K562 (cell line): ENCODE data around the gene UBXN10.

ENCODE experiments used
- CREM ChIP-seq: IDR thresholded peaks from 2 replicates; pipeline ENCODE4 v1.6.1; 2014; ENCODE audit warnings: antibody characterized with exemption, low read depth
- E2F4 ChIP-seq: sonication (generic); formaldehyde crosslinking; IDR thresholded peaks from 2 replicates; pipeline ENCODE4 v1.8.0; 2022; ENCODE audit warnings: mild to moderate bottlenecking, low read depth, missing genetic modification reagents
- HDAC2 ChIP-seq: fragments of 450-650 bp; IDR thresholded peaks from 2 replicates; pipeline ENCODE4 v1.6.1; 2016; ENCODE audit warnings: mild to moderate bottlenecking
- KLF16 ChIP-seq: IDR thresholded peaks from 2 replicates; pipeline ENCODE4 v1.6.1; 2016; ENCODE audit warnings: antibody characterized with exemption
- MAFK ChIP-seq: IDR thresholded peaks from 2 replicates; pipeline ENCODE4 v1.6.1; 2011; ENCODE audit warnings: low read length, improper control_type of control experiment
- MED1 ChIP-seq: sonication (generic); formaldehyde crosslinking; IDR thresholded peaks from 2 replicates; pipeline ENCODE4 v1.8.1; 2023; ENCODE audit warnings: missing genetic modification reagents, borderline replicate concordance
- NR2C2 ChIP-seq, 2 experiments: fragments of 200-800 bp in 1 of 2; sonication (Bioruptor generic) in 1 of 2; sonication (generic) in 1 of 2; formaldehyde crosslinking in 1 of 2; IDR thresholded peaks; 2 replicates each; pipeline versions ENCODE4 v1.6.1 to v1.8.0; 2016 to 2022; ENCODE audit warnings: mild to moderate bottlenecking in 1 of 2, missing compliant biosample characterization in 1 of 2, missing genetic modification characterization in 1 of 2, missing genetic modification reagents in 1 of 2
- RAD21 ChIP-seq, 2 experiments: fragments of 250-450 bp in 1 of 2; fragments of 450-650 bp in 1 of 2; sonication (Bioruptor Pico) in 1 of 2; formaldehyde crosslinking in 1 of 2; IDR thresholded peaks in 1 of 2; conservative IDR thresholded peaks in 1 of 2; 2 replicates each; pipeline versions ENCODE4 v1.4.0 to v1.8.0; 2020 to 2022; ENCODE audit warnings: mild to moderate bottlenecking in 2 of 2, moderate library complexity in 1 of 2
- SRF ChIP-seq, 2 experiments: fragments of 250-450, 450-650 bp in 1 of 2; sonication (Bioruptor Pico) in 1 of 2; sonication (generic) in 1 of 2; formaldehyde crosslinking; IDR thresholded peaks; 2 replicates each; pipeline versions ENCODE4 v1.5.0 to v1.5.1; 2020 to 2022; ENCODE audit warnings: mild to moderate bottlenecking in 1 of 2, missing genetic modification reagents in 1 of 2
- ZNF354B ChIP-seq: fragments of 250-450 bp; sonication (Bioruptor Pico); IDR thresholded peaks from 2 replicates; pipeline ENCODE4 v1.4.0; 2020
- ZNF589 ChIP-seq: fragments of 200-800 bp; sonication (Bioruptor generic); IDR thresholded peaks from 2 replicates; pipeline ENCODE4 v1.6.1; 2016; ENCODE audit warnings: low read depth, missing genetic modification characterization, missing compliant biosample characterization
- TF ChIP-seq, protein P1 (sequence below), 3 experiments: IDR thresholded peaks in 2 of 3; conservative IDR thresholded peaks in 1 of 3; 2 replicates each; pipeline ENCODE4 v1.5.1; 2011 to 2012; ENCODE audit warnings: low read length in 3 of 3, mild to moderate bottlenecking in 3 of 3, control low read depth in 2 of 3, improper control_type of control experiment in 1 of 3, inconsistent platforms in 1 of 3, low read depth in 1 of 3, mixed read lengths in 1 of 3, moderate library complexity in 1 of 3; ENCODE audit not compliant: insufficient read depth in 2 of 3
- TF ChIP-seq, protein P2 (sequence below), 3 experiments: fragments of 200-800 bp in 1 of 3; sonication (Bioruptor generic) in 1 of 3; sonication (generic) in 1 of 3; formaldehyde crosslinking in 1 of 3; IDR thresholded peaks; 2 replicates each; pipeline versions ENCODE4 v1.6.1 to v1.8.0; 2016 to 2022; ENCODE audit warnings: mild to moderate bottlenecking in 2 of 3, missing compliant biosample characterization in 2 of 3, missing genetic modification characterization in 2 of 3, missing genetic modification reagents in 1 of 3

DNA sequence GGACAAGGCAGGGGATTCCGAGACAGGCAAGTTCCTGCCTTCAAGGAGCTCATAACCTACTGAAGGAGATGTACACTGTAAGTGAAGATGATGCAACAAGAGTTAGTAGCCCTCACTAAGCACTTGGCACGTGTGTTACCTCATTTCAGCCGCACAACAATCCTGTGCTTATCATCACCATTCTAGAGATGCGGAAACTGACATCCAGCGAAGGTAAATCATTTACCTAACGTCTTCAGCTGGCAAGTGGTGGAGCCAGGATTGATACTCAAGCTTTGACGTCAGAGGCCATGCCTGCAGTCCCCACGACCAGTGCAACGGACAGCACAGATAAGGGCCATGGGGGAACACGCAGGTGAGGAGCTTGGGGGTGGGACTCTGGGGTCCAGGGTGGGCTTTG, 2.9 kb upstream of the UBXN10 start:
- TF ChIP-seq ZNF589 (CRISPR knock-in tag) = no peak
- no peak for TF ChIP-seq NR2C2 (CRISPR knock-in tag; IDR thresholded peaks at IDR 0.05)
- TF ChIP-seq NR2C2 (tag; IDR thresholded peaks at IDR 0.05) = no peak
- no peak for TF ChIP-seq MAFK
- no peak for TF ChIP-seq MED1 (CRISPR knock-in tag)
- no peak for TF ChIP-seq HDAC2
- TF ChIP-seq RAD21 (CRISPR knock-in tag; conservative IDR thresholded peaks at IDR 0.05 in 1 of 2, IDR thresholded peaks at IDR 0.05 in 1 of 2) = no peak
- no peak for TF ChIP-seq E2F4 (CRISPR knock-in tag)
- TF ChIP-seq, protein P1, sequence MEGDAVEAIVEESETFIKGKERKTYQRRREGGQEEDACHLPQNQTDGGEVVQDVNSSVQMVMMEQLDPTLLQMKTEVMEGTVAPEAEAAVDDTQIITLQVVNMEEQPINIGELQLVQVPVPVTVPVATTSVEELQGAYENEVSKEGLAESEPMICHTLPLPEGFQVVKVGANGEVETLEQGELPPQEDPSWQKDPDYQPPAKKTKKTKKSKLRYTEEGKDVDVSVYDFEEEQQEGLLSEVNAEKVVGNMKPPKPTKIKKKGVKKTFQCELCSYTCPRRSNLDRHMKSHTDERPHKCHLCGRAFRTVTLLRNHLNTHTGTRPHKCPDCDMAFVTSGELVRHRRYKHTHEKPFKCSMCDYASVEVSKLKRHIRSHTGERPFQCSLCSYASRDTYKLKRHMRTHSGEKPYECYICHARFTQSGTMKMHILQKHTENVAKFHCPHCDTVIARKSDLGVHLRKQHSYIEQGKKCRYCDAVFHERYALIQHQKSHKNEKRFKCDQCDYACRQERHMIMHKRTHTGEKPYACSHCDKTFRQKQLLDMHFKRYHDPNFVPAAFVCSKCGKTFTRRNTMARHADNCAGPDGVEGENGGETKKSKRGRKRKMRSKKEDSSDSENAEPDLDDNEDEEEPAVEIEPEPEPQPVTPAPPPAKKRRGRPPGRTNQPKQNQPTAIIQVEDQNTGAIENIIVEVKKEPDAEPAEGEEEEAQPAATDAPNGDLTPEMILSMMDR (IDR thresholded peaks at IDR 0.05 in 2 of 3, conservative IDR thresholded peaks at IDR 0.05 in 1 of 3; ENCODE audit: insufficient read depth in 2 of 3, low read depth in 1 of 3, low read length in 3 of 3) = no peak
- TF ChIP-seq CREM = no peak
- no peak for TF ChIP-seq KLF16
- no peak for TF ChIP-seq SRF (CRISPR knock-in tag; IDR thresholded peaks at IDR 0.05)
- TF ChIP-seq, protein P2, sequence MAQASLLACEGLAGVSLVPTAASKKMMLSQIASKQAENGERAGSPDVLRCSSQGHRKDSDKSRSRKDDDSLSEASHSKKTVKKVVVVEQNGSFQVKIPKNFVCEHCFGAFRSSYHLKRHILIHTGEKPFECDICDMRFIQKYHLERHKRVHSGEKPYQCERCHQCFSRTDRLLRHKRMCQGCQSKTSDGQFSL (CRISPR knock-in tag; IDR thresholded peaks at IDR 0.05) = no peak
- TF ChIP-seq, protein P2 (tag; IDR thresholded peaks at IDR 0.05) = no peak
- TF ChIP-seq ZNF354B (CRISPR knock-in tag) = no peak
